ENCODE data around the gene LPIN3. TPM values are rescaled to one million over a fixed set of nuclear protein-coding genes. Genes with fewer than 3 reads are reported as not detected.

LPIN3 gene
- total RNA-seq, 2 donors from 2014 or later = 2.5 to 2.6 TPM

DNA sequence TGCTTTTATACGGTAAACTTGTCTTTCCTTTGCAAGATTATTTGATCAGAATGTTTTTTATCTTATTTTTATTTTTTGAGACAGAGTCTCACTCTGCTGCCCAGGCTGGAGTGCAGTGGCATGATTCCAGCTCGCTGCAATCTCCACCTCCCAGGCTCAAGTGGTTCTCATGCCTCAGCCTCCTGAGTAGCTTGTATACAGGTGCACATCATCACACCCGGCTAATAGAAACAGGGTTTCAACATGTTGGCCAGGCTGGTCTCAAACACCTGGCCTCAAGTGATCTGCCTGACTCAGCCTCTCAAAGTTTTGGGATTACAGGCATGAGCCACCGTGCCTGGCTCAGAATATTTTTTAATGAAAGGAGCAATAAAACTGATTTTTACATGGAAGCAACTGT, 8.9 kb upstream of the LPIN3 start:
- no peaks in the 10 kb centered on the region for H3K36me3 Mint-ChIP-seq (ENCODE audit: insufficient read depth in 2 of 2)
- DNase-seq = no peak
- peaks cover 17% of the 10 kb centered on the region for H3K4me1 Mint-ChIP-seq (ENCODE audit: low read depth)
- peaks cover 7% of the 10 kb centered on the region for H3K27me3 Mint-ChIP-seq (ENCODE audit: low read depth)
- no peaks in the 10 kb centered on the region for H3K9me3 Mint-ChIP-seq
- no peak overlapping the region for H3K27ac Mint-ChIP-seq
- no peak overlapping the region for H3K4me3 Mint-ChIP-seq
- ATAC-seq (replicated peaks in 1 of 2) = no peak

DNA sequence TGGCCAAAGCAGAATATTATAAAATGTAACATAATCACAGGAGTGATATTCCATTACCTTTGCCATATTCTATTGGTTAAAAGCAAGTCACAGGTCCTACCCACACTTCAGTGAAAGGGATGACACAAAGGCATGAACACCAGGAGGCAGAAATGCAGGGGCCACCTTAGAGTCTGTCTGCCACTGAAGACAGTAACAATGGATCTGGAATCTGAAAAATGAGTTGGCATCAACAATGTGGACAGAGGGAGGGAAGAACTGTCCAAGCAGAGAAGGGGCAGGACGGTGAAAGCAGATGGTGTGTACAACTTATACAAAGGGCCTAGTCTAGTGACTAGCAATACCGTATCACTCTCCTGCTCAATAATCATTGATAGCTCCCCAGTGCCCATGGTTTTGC, 6.6 kb upstream of the LPIN3 start:
- no peaks in the 10 kb centered on the region for H3K36me3 Mint-ChIP-seq (ENCODE audit: insufficient read depth in 2 of 2)
- peaks cover 7% of the 10 kb centered on the region for H3K27me3 Mint-ChIP-seq (ENCODE audit: low read depth)
- no peak for DNase-seq
- no peaks in the 10 kb centered on the region for H3K9me3 Mint-ChIP-seq
- no peak for ATAC-seq (replicated peaks in 1 of 2)
- H3K4me3 Mint-ChIP-seq = no peak overlapping the region
- peaks cover 14% of the 10 kb centered on the region for H3K4me1 Mint-ChIP-seq (ENCODE audit: low read depth)
- H3K27ac Mint-ChIP-seq = no peak overlapping the region

DNA sequence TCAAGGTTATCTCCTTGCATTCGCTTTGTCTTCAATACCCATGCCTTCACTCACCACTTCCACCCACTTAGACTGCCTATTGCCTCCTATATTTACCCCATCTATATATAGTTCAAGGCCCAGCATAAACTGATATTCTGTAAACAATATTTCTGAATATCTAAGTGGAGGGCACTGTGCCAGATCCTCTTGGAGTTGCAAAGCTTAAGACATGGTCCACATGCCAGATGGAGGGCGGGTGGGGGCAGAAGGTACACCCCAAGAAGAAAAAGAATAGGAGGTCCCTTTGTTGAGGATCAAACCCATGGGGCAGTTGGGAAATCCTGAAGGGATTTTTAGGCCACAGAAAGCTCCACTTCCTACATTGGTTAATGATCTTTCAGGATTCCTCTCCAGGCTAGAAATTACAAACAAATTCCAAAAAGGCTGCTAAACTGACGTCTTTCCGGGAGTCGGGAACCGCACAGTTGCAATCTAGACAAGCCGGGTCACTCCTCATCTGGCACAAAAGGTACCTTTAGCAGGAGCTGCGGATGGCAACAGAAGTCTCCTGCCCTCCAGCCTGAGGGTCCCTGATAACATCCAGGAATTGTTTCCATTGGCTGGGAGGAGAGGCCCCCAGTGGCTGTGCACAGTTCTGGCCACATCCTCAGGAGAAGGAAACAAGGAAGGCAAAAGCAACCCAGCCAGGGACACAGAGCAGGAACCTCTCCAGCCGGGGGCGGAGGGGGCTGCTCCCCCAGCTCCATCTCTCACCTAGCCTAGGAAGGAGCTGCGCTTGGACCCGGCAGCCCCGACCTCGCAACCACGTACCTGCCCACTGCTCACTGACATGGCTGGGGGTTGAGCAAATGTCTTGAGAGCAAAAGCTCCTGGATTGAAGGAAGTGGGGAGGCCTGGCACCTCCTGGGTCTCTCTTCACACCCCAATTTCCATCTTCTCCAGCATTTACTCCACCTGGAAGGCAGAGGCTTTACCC, 5.9 kb upstream of the LPIN3 start:
- Mint-ChIP-seq H3K4me3 (no peak overlapping the region), H3K27me3 (ENCODE audit: low read depth) (peaks cover 12% of the 10 kb centered on the region), H3K36me3 (ENCODE audit: insufficient read depth in 2 of 2) (no peaks in the 10 kb centered on the region), H3K27ac (no peak overlapping the region), H3K4me1 (ENCODE audit: low read depth) (peaks cover 11% of the 10 kb centered on the region), H3K9me3 (no peaks in the 10 kb centered on the region)
- ATAC-seq (replicated peaks in 1 of 2) (no peak), DNase-seq (no peak)

GRCh38 chr20:41335591-41335990, 5.0 kb upstream of the LPIN3 start:
- no peaks in the 10 kb centered on the region for H3K9me3 Mint-ChIP-seq
- H3K36me3 Mint-ChIP-seq (ENCODE audit: insufficient read depth in 2 of 2) = no peaks in the 10 kb centered on the region
- peaks cover 13% of the 10 kb centered on the region for H3K4me1 Mint-ChIP-seq (ENCODE audit: low read depth)
- no peak for ATAC-seq (replicated peaks in 1 of 2)
- no peak overlapping the region for H3K27ac Mint-ChIP-seq
- peaks cover 14% of the 10 kb centered on the region for H3K27me3 Mint-ChIP-seq (ENCODE audit: low read depth)
- no peak for DNase-seq
- H3K4me3 Mint-ChIP-seq = no peak overlapping the region

DNA sequence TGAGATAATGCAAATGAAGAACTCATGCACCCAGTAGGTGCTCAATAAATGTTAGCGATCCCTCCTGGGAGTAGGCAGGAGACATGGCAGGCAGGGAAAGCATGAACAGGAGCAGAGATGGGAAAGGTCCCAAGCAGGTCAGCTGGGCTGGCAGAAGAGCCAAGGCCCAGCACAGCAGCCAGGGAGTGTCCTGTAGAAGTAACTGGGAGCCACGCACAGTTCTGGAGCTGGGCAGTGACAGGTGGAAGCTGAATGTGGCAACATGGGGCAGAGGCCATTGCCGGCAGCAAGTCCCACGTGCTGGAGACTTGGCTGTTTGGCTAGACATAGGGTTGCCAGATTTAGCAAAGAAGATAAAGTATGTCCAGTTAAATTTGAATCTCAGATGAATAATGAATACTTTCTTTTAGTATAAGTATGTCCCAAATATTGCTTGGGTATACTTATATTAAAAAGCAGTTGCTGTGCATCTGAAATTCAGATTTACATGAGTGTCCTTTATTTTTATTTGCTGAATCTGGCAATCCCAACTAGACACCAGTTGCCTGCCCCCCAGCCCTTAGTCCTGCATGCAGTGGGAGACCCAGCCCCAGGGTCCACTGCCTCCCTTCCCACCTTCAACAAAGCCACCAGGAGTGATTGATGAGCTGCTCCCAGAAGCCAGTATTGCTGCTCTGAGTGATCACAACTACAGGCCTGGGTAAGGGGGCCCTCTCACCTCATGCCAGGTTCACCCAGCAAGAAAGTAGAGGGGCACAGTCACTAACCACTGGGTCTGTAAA, 3.7 kb upstream of the LPIN3 start:
- ATAC-seq (replicated peaks in 1 of 2) (no peak), DNase-seq (no peak)
- H3K27ac Mint-ChIP-seq = no peak overlapping the region
- H3K4me1 Mint-ChIP-seq (ENCODE audit: low read depth) = peaks cover 13% of the 10 kb centered on the region
- H3K36me3 Mint-ChIP-seq (ENCODE audit: insufficient read depth in 2 of 2) = no peaks in the 10 kb centered on the region
- H3K4me3 Mint-ChIP-seq = no peak overlapping the region
- no peaks in the 10 kb centered on the region for H3K9me3 Mint-ChIP-seq
- peaks cover 14% of the 10 kb centered on the region for H3K27me3 Mint-ChIP-seq (ENCODE audit: low read depth)

- peak; percentile 86 to 89 for ATAC-seq (replicated peaks in 1 of 2)
- H3K27ac Mint-ChIP-seq = peak overlapping the region; percentile 38
- peak overlapping the region; percentile 95 to 97 for H3K4me3 Mint-ChIP-seq
Observed at GRCh38 chr20:41339957-41340326, 679 bp upstream of the LPIN3 start.

DNA sequence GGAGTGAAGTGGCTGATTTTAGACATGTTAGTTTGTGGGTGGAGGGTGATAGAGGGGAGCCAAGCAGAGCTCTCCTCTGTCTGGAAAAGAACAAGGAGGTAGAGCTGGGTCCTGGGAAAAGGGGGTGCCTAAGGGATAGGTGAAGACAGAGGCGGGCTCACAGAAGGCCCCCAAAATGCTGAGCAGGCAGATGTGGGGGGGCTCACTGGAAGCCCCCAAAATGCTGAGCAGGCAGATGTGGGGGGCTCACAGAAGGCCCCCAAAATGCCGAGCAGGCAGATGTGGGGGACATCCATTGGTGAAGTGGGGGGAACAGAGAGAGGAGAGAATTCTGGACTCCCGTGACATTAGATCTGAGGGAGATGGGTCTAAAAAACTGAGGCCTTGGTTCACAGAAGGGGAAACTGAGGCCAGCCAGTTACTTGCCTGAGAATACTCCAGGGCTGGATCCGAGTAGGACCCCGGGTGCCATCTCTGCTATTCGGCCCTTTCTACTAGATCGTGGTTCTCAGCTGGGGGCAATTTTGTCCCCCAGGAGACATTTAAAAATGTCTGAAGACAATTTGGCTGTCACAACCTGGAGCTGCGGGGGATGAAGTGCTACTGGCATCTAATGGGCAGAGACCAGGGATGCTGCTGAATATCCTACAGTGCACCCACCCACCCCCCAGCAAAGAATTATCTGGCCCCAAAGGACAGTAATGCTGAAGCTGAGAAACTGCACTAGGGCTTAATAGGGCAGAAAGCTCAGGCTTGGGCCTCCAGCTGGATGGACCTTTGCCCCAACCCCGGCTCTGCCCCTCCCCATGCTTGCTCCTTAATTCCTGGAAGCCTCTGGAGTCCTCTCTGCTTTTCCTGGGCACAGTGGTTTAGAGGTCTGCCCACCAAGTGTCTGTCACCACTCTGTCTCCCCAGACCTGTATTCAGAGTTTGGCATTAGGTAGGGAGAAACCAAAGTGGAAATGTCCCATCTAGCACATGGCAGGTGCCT, 2.1 kb downstream of the LPIN3 start:
- Mint-ChIP-seq H3K27me3 (ENCODE audit: low read depth) (peaks cover 6% of the 10 kb centered on the region), H3K36me3 (ENCODE audit: insufficient read depth in 2 of 2) (no peaks in the 10 kb centered on the region), H3K9me3 (no peaks in the 10 kb centered on the region), H3K4me3 (no peak overlapping the region), H3K27ac (no peak overlapping the region), H3K4me1 (ENCODE audit: low read depth) (peaks cover 13% of the 10 kb centered on the region)
- ATAC-seq (replicated peaks in 1 of 2) (no peak), DNase-seq (no peak)

More at GRCh38 chr20:41339957-41340326, 679 bp upstream of the LPIN3 start:
- Mint-ChIP-seq H3K36me3 (ENCODE audit: insufficient read depth in 2 of 2) (no peaks in the 10 kb centered on the region), H3K27me3 (ENCODE audit: low read depth) (peaks cover 14% of the 10 kb centered on the region), H3K4me1 (ENCODE audit: low read depth) (peaks cover 13% of the 10 kb centered on the region), H3K9me3 (no peaks in the 10 kb centered on the region)
- DNase-seq = peak; percentile 86 to 91

DNA sequence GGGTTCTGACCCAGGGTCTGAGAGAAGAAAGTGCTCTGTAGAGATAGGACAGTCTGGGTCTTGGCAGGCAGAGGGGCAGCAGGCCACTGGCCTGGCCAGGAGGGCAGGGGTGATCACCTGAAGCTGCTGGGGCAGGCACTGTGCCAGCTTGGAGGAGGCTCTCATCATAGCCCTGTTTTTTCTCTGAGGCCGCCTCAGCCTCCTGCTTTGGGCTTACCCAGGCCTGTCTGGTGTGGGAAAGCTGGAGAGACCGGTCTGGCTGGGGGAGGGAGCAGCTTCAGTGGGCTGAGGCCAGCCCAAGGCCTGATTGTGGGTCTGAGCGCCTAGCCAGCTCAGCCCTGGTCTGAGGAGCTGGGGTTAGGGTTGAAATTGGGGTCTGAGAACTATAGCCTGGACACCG, 3.9 kb downstream of the LPIN3 start:
- Mint-ChIP-seq H3K27ac (no peak overlapping the region), H3K4me1 (ENCODE audit: low read depth) (peaks cover 11% of the 10 kb centered on the region), H3K27me3 (ENCODE audit: low read depth) (peaks cover 4% of the 10 kb centered on the region), H3K4me3 (no peak overlapping the region), H3K9me3 (no peaks in the 10 kb centered on the region), H3K36me3 (ENCODE audit: insufficient read depth in 2 of 2) (no peaks in the 10 kb centered on the region)
- DNase-seq = no peak
- ATAC-seq (replicated peaks in 1 of 2) = no peak

- no peak overlapping the region for H3K27ac Mint-ChIP-seq
- no peak overlapping the region for H3K4me3 Mint-ChIP-seq
- peaks cover 4% of the 10 kb centered on the region for H3K4me1 Mint-ChIP-seq (ENCODE audit: low read depth)
- no peak for ATAC-seq (replicated peaks in 1 of 2)
- H3K36me3 Mint-ChIP-seq (ENCODE audit: insufficient read depth in 2 of 2) = no peaks in the 10 kb centered on the region
- H3K27me3 Mint-ChIP-seq (ENCODE audit: low read depth) = no peaks in the 10 kb centered on the region
- DNase-seq = no peak
- no peaks in the 10 kb centered on the region for H3K9me3 Mint-ChIP-seq
Observed at GRCh38 chr20:41344938-41345728, 4.5 kb downstream of the LPIN3 start.

- Mint-ChIP-seq H3K4me3 (no peak overlapping the region), H3K4me1 (ENCODE audit: low read depth) (no peaks in the 10 kb centered on the region), H3K36me3 (ENCODE audit: insufficient read depth in 2 of 2) (no peaks in the 10 kb centered on the region), H3K9me3 (no peaks in the 10 kb centered on the region), H3K27ac (no peak overlapping the region), H3K27me3 (ENCODE audit: low read depth) (no peaks in the 10 kb centered on the region)
- DNase-seq = no peak
- ATAC-seq (replicated peaks in 1 of 2) = no peak
Observed at GRCh38 chr20:41345729-41346067, 5.1 kb downstream of the LPIN3 start.

- ATAC-seq (replicated peaks in 1 of 2) (no peak), DNase-seq (no peak)
- no peak overlapping the region for H3K4me3 Mint-ChIP-seq
Observed at GRCh38 chr20:41347523-41348429, 7.2 kb downstream of the LPIN3 start.

More at GRCh38 chr20:41347523-41348429, 7.2 kb downstream of the LPIN3 start:
- Mint-ChIP-seq H3K36me3 (ENCODE audit: insufficient read depth in 2 of 2) (no peaks in the 10 kb centered on the region), H3K9me3 (no peaks in the 10 kb centered on the region), H3K27ac (no peak overlapping the region), H3K4me1 (ENCODE audit: low read depth) (no peaks in the 10 kb centered on the region), H3K27me3 (ENCODE audit: low read depth) (no peaks in the 10 kb centered on the region)

Data from activated T-cell treated with anti-CD3 and anti-CD28 coated beads, Interleukin-2, amount 50 U/mL, for 72 hours (primary cell).